T-helper 2 cell (primary cell): ENCODE results near the gene METRNL.
"Not testable (repeated sequence)": the region's sequence is repeated elsewhere in the genome, so short reads cannot be mapped to it uniquely, and the experiment has no call there.

Source experiments
- DNase-seq, 5 experiments: peaks; one replicate each; pipeline versions ENCODE4 v3.0.0 to v3.0.0-alpha.2; 2012 to 2022

METRNL gene

DNA sequence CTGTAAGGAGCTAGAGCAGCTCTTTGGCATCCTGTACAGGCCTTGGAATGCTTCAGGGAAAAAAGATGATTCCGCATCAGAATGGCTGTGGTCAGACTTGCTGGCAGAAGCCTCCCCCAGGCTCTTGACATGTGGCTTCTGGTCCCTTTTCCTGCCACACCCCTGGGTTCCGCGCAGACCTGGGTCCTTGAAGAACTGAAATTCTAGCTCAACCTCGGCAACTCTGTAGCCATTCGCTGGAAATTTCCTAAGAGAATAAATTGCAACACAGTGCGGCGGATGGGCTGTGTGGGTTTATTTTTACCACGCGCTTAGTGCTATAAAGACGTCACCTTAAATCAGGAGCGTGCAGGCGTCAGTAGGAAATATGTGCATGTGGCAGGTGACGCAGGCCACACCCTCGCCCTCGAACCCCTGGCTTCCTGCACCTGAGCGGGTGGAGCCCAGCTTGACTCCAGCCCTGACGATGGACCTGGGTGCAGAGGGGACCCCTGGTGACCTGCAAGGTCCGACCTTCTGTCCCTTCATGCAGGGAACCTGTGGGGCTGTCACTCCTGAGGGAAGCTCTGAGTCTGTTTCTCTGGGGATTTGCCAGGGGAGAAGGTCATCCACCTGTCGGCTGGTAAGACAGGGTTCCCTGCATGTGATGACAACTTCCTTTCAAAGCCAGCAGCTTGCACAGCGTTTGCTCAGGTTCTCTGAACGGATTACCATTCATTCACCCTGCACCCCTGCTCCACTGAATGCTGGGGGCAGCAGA, 46.3 kb downstream of the METRNL start:
- DNase-seq, result peak in 2 of 5 experiments; percentile 64 to 72

DNA sequence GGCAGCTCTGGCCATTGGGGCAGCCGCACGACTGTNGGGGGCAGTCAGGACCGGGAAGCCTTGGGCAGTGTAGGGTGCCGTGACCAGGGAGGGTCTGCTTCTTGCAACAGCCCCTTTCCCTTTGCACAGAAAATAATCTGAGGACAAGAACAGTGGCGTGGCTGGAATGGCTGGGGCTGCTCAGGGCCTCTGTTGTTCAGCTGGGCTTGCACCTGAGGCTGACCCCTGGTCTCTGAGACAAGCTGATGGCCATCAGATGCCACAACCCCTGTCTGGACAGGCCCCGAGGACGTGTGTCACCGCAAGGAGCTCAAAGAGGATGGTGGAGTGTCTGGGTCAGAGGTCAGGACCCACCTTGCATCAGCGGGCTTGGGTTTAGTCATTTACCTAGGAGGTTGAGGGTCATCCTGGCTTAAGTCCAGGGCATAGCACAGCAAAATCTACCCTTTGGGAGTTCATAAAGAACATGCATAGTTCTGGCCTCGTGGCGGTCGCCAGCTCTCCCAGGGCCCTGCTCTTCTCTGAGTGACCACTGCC, 46.9 kb downstream of the METRNL start:
- DNase-seq, result no peak

DNA sequence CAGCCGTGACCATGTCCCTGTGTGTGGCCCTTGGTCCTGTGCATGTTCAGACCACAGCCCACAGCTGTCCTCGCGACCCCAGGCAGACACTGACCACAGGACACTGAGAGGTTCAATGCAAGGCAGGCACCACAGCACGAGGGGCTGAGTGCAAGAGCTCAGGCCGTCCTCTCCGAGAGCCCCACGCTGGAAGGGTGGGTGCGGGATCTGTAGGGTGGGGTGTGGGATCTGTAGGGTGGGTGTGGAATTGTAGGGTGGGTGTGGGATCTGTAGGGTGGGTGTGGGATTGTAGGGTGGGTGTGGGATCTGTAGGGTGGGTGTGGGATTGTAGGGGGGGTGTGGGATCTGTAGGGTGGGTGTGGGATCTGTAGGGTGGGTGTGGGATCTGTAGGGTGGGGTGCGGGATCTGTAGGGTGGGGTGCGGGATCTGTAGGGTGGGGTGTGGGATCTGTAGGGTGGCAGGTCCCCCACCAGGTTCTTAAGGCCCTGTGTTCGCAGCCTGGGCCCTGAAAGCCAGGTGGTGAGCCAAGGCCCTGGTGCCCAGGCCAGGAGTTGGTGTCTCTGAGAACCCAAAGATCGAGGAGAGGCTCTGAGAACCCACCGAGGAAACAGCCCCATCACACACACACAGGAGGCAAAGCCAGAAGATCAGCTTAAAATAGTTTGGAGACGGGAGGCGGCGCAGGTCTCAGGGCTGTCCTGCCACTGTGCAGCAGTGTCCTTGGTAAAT, 48.2 kb downstream of the METRNL start:
- DNase-seq, result no peak

DNA sequence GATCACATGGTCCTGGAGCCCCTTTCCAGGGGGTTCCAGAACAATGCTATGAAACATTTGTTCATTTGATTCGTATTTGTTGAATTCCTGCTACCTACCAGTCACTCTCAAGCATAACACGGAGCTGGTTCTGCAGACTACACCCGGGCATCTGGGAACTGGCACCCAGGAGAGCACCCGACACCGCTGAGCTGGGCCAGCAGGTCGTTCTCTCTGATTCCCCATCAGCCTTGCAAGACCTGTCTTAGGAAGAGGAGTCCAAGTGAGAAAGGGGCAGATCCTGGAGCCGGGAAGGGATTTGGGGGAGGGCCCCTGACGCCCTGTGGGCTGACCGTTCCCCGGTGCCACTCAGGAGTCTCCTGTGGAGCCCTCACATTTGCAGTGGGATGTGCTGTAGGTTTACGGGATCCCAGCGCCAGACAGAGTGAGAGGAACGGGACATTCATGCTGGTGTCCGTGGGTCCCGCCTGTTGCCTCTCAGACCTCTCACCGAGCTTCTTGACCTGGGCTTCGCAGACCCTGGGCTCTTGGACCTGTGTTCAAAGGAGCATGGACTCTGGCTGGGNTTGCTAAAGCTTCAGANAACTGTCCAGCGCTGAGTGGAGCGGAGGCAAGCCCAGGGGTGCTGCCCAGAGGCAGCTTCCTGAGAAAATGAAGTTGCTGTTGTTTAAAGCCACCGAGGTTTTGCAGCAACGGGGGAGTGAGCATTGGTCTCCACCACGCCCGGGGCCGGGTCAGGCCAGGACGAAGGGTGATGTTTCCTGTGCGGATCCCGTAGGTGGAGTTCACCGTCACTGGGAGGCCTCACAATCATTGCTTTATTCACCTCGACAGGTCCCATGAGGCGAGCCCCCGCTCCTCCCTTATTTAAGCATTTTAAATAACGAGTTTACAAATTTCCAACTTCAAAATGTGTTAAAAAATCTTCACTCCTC, 49.2 kb downstream of the METRNL start:
- DNase-seq, result no peak

DNA sequence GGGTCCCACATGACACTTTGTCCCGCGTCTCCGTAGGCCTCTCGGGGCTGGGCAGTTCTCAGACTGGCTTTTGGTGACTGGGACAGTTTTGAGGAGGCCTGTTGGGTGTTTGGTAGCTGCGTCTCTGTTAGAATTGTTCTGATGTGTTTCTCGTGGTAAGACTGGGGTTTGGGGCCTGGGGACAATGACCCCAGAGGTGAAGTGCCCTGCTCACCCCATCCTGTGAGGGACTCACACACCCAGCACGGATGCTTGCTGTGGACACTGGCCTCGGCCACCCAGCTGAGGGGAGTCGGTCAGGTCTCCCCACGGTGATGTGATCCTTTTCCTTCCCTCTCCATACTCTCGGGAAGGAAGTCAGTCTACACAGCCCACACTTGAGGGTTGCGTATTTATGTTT, 50.3 kb downstream of the METRNL start:
- DNase-seq, result no peak

DNA sequence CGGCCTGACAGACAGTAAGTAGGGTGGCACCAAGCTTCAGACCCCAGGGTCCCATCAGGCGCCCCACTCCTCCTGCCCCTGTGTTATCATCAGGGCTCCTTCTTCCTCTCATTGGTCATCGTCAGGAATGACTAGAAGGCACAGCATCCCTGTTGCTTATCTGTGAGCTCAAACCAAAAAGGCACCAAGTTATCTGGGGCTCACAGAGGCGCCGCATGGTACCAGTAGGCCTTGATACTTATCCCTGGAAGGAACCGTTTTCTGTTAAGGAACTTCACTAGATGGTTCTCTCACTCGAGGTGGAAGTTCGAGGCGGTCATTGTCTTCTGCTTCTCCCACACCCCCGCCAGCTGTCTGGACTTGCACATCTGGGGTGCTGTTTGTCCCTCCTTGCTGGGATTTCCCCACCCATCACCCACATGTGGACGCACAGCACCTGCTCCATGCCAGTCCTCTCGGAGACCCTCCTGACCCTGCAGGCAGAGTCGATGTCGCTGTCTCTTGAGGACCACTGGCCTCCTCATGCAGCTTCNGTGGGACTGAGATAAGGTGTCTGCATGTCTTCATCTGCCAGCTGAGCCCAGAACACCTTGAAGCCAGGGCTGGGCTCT, 52.1 kb downstream of the METRNL start:
- DNase-seq, result no peak

DNA sequence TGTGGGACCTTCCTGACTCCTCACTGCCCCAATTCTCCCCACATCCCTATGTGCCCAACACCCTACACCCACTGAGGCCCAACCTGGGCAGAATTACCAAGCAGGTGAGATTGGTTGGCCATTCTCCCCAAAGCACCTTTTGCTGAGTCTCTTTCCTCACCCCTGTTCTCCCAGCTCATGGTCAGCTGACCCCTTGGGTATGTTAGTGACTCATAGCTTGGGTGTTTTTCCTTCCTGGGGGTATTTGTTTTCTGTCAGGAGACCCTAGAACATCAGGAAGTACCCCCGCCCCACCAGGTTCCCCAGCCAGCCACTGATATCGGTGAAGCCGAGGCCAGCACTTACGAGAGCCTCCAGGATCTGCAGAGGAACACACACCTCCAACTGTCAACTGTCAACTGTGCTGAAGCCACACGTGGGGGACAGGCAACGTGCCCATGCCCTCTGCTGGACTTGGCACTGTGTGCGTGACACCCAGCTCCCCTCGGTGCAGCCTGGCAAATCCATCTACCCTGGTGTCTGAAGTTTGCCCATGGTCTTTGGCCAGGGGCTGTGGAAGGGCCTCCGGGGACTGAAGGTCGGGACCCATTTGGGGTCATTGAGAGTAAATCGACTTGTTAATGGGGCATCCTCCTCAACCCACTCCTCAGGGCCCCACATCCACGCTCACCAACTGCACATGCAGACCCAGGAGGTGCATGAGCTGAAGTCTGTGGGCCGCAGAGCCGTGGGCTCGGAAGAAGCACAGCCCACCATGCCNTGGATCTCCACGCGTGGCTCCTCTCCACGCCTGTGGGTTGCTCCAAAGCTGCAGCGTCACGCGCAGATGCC, 53.1 kb downstream of the METRNL start:
- DNase-seq, result no peak

DNA sequence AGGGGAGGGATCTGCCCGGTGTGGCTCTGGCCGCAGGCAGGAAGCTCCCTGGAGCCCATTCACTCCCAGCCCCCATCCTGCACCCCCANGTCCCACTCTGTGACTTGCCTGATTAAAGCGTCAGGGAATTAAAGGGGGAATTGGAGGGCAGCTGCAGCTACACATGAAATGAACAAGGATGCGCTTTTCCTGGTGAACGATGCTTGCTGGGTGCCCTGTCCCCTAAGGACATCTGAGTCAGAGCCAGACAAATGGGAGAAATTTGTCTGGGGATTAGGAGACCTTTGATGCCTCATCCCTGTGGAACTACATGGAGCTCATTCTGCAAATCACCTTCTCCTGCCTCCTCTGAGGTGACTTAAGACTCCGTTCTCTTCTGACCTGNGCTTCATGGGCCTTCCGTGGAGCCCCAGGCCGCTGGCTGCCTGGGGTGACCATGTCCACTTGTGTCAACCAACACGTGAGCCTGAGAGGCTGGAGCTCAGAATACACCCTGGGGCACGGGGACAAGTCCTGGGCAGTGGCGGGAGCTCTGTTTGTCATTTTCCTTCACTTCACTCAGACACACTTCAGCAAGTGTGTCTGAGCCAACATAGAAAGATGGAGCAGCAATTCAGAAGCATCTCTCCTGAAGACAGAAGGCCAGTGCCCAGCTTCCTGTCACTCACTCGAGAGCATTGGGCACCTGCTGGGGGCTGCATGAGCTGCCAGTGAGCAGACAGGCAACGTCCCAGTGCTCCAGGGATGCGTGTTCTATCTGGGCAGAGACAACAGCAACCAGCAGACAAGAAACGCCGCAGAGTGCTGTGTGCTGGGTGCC, 54.1 kb downstream of the METRNL start:
- DNase-seq, result no peak

DNA sequence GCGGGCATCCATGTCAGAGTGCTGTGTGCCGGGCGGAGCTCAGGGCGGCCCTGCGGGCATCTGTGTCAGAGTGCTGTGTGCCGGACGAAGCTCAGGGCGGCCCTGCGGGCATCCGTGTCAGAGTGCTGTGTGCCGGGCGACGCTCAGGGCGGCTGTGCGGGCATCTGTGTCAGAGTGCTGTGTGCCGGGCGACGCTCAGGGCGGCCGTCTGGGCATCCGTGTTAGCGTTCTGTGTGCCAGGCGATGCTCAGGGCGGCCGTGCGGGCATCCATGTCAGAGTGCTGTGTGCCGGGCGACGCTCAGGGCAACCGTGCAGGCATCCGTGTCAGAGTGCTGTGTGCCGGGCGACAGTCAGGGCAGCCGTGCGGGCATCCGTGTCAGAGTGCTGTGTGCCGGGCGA, 55.0 kb downstream of the METRNL start:
- not testable (repeated sequence) for DNase-seq

DNA sequence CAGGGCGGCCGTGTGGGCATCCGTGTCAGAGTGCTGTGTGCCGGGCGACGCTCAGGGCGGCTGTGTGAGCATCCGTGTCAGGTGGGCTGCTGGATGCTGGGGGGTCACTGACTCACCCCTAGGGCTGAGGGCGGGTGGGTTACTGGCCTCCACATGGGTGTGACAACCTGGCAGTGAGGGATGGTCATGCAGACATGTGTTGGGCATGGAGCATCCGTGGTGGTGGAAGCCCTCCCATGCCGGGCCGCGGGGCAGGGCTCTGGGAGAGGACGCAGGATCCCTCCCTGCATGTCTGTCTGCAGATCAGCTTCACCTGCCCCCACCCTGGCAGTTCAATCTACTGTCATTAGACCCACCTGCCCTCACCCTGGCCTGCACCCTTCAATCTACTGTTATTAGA, 56.3 kb downstream of the METRNL start:
- DNase-seq, result no peak

DNA sequence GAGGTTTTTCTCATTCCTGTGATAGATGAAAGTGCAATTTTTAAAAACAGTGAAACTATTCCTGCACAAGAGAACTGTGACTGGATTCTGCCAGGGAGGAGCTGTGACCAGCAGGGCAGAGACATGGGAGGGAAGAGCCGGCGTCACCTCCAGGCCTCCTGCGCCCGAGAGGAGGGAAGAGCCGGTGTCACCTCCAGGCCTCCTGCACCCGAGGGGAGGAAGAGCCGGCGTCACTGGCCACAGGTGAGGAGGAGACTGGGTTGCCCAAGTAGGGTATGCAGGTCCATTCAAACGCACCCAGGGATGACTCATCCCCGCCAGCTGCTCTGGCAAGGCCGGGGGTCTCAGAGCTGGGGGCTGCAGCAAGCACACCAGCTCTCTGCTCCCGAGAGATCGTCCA, 56.7 kb downstream of the METRNL start:
- DNase-seq, result no peak

DNA sequence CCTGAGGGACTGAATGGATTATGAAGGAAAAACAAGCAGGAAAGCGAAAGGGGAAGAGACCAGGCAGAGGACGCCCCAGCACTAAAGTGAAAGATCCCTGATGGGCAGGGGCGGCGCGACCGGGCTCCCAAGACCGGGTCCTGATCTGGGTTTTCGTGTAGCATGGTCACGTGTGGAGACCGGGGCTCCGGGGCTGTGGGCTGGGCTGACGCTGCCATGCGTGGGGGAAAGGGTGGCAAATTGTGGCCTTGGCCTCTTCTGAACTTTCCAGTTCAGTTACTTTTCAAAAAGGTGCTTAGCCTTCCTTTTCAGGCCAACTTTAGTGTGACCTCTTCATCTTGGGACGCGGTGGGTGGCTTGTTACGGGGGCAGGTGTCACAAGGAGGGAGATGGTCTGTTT, 57.5 kb downstream of the METRNL start:
- no peak for DNase-seq

DNA sequence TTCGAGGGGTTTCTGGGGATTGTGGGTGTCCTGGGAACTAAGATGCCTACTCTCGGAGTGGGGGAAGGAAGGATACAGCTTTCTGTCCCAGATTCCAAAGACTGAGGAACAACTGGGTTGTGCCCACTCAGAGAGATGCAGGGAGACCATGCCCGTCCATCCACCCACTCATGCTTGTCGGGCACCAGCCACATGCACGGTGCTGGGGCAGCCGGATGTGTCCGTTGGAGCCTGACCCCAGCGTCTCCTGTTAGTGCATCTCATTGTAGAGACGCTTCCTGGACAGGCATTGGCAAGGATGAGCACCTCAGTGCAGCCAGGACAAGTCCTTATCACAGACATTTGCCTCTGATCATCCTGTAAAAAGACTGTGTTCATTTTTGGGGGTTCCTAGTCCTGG, 58.1 kb downstream of the METRNL start:
- no peak for DNase-seq

DNA sequence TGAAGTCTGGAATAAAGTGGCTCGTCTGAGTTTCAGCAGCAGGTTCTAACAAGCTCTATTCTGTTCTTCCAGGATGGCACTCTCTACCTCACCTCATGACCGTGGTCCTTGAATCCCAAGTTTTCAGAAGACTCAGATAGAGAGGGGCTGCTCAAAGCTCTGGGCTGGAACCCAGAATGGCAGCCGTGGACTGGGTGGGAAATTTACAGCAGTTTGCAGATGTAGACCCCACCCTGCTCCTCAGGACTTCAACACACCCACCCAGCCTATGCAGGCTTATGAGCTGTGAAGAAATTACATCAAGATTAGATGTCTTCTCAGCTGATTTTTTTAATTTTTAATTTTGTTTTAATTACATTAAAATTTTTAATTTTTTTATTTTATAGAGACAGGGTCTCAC, 59.4 kb downstream of the METRNL start:
- DNase-seq, result no peak

DNA sequence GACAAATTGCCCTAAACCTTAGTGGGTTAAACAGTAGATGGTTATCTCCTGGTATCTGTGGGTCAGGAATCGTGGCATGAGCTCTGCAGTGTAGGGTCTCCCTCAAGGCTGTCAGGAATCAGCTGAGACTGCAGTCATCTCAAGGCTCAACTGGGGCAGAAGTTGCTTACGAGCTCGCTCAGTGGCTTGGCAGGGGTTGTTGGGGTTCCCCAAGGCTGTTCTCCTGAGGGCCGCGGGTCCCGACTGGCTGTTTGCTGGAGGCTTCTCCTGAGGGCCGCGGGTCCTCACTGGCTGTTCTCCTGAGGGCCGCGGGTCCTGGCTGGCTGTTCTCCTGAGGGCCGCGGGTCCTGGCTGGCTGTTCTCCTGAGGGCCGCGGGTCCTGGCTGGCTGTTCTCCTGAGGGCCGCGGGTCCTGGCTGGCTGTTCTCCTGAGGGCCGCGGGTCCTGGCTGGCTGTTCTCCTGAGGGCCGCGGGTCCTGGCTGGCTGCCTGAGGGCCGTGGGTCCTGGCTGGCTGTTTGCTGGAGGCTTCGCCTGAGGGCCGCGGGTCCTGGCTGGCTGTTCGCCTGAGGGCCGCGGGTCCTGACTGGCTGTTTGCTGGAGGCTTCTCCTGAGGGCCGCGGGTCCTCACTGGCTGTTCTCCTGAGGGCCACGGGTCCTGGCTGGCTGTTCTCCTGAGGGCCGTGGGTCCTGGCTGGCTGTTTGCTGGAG, 60.3 kb downstream of the METRNL start:
- not testable (repeated sequence) for DNase-seq

DNA sequence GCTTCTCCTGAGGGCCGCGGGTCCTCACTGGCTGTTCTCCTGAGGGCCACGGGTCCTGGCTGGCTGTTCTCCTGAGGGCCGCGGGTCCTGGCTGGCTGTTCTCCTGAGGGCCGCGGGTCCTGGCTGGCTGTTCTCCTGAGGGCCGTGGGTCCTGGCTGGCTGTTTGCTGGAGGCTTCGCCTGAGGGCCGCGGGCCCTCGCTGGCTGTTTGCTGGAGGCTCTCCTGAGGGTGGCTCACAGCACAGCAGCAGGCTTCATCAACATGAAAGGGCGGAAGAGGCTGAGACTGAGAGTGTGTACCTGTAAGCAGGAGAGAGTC, 60.8 kb downstream of the METRNL start:
- not testable (repeated sequence) for DNase-seq

DNA sequence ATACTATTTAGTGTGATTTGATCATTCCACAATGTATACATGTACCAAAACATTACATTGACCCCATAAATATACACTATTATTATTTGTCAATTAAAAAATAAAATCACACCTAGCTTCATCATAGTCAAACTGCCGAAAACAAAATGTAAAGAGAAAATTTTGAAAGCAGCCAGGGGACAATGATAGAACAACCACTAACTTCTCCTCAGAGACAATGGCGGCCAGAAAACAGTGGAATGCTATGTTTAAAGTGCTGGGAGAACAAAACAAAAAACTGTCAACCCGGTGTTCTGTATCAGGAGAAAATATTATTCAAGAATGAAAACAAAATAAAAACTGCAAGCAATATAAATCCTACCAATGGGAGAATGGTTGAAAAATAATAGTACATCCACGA, 63.2 kb downstream of the METRNL start:
- DNase-seq, result no peak

DNA sequence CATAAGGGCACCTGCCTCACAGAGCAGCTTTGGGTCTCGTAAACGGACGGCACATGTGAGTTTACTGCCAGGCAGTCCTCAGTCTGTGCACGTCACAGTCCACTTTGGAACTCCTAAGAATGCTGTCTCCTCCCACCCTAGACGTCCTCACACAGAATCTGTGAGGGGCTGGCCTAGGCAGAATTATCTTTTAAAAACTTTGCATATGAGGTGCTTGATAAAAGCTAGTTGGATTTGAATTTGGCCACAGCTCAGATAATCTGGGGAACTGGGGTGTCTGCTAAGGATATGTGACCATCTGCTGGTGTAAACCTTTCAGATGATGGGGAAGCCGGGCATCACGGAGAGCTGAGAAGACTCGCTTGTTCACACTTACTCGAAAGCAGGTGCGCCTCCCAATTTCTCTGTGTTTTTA, 64.4 kb downstream of the METRNL start:
- no peak for DNase-seq
